Uterus (tissue), 4 donors: Measurements from ENCODE around the gene ASB15. TPM values are rescaled to one million over a fixed set of nuclear protein-coding genes. Genes with fewer than 3 reads are reported as not detected.

ENCODE experiments used
- DNase-seq, 2 donors: peaks; one replicate each; pipeline ENCODE4 v3.0.0-alpha.2; 2019 to 2020
- H3K27ac ChIP-seq, 2 donors: fragments of 200-600 bp; sonication (generic); 1 replicate in 1 of 2; 2 replicates in 1 of 2; pipeline ENCODE4 v1.5.1; 2016 to 2018
- H3K27me3 ChIP-seq, 2 donors: fragments of 200-600 bp; sonication (generic); one replicate each; pipeline ENCODE4 v1.5.1; 2018 to 2019; ENCODE audit warnings: control low read depth in 1 of 2
- H3K36me3 ChIP-seq, 2 donors: fragments of 200-600 bp; sonication (generic); one replicate each; pipeline ENCODE4 v1.5.1; 2019; ENCODE audit warnings: control low read depth in 1 of 2
- H3K4me1 ChIP-seq, 2 donors: fragments of 200-600 bp; sonication (generic); one replicate each; pipeline ENCODE4 v1.5.1; 2018 to 2019; ENCODE audit warnings: control low read depth in 1 of 2
- H3K4me3 ChIP-seq, 2 donors: fragments of 200-600 bp; sonication (generic); 1 replicate in 1 of 2; 2 replicates in 1 of 2; pipeline ENCODE4 v1.5.1; 2018 to 2019; ENCODE audit warnings: mild to moderate bottlenecking in 1 of 2
- H3K9me3 ChIP-seq, 2 donors: fragments of 200-600 bp; sonication (generic); one replicate each; pipeline ENCODE4 v1.5.1; 2019; ENCODE audit warnings: control low read depth in 1 of 2
- POLR2A ChIP-seq, 2 donors: fragments of 450-650 bp; IDR thresholded peaks; one replicate each; pipeline ENCODE4 v1.6.1; 2016; ENCODE audit warnings: antibody characterized with exemption in 2 of 2, mild to moderate bottlenecking in 1 of 2, moderate library complexity in 1 of 2
- intact Hi-C: fragments of 100-400 bp; cut with DNase I; formaldehyde crosslinking; loops from one replicate; pipeline ENCODE4 v1.15.1; 2023; ENCODE audit warnings: low total_unique reads
- total RNA-seq, 4 donors: library from RNA; depleted of rRNA in 3 of 4; stranded (reverse); fragments of >200 nt in 3 of 4; gene quantifications; one replicate each; pipeline versions ENCODE4 v1.1.0 to v1.2.4, GENCODE V29; 2014 to 2023
- TF ChIP-seq, protein P1 (sequence below), 4 experiments: fragments of 200-600 bp in 2 of 4; fragments of 450-650 bp in 2 of 4; sonication (generic) in 2 of 4; IDR thresholded peaks; one replicate each; pipeline ENCODE4 v1.5.1; 2016 to 2019; ENCODE audit warnings: antibody characterized with exemption in 4 of 4, mild to moderate bottlenecking in 2 of 4, moderate library complexity in 1 of 4
- donor health status: DM: yes; HTN: yes; CAD: no.

ASB15 gene
- total RNA-seq, 4 donors from 2014 or later: not detected

DNA sequence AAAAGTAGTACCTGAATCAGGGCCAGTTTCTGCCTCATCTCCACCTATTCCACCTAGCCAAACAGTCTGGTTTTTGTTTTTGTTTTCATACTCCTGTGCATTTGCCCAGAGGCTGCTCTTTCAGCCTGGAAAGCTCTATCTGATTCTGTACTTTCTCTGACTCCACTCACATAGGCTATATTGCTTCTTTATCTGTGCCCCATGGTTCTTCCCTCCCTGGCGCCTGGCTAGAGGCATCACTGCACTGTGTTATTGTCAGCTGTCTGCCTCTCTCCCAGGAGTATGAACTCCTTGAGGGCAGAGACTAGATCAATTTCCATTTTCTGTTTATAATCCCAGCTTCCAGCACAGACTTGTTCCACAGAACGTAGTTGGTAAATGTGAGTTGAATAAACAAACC, 49.0 kb downstream of the ASB15 start:
- intact Hi-C loops: no loop called here
- TF ChIP-seq, protein P1, sequence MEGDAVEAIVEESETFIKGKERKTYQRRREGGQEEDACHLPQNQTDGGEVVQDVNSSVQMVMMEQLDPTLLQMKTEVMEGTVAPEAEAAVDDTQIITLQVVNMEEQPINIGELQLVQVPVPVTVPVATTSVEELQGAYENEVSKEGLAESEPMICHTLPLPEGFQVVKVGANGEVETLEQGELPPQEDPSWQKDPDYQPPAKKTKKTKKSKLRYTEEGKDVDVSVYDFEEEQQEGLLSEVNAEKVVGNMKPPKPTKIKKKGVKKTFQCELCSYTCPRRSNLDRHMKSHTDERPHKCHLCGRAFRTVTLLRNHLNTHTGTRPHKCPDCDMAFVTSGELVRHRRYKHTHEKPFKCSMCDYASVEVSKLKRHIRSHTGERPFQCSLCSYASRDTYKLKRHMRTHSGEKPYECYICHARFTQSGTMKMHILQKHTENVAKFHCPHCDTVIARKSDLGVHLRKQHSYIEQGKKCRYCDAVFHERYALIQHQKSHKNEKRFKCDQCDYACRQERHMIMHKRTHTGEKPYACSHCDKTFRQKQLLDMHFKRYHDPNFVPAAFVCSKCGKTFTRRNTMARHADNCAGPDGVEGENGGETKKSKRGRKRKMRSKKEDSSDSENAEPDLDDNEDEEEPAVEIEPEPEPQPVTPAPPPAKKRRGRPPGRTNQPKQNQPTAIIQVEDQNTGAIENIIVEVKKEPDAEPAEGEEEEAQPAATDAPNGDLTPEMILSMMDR (IDR thresholded peaks at IDR 0.05): no peak
- TF ChIP-seq POLR2A (IDR thresholded peaks at IDR 0.05): no peak
- no peaks in the 10 kb centered on the region for H3K36me3 ChIP-seq

DNA sequence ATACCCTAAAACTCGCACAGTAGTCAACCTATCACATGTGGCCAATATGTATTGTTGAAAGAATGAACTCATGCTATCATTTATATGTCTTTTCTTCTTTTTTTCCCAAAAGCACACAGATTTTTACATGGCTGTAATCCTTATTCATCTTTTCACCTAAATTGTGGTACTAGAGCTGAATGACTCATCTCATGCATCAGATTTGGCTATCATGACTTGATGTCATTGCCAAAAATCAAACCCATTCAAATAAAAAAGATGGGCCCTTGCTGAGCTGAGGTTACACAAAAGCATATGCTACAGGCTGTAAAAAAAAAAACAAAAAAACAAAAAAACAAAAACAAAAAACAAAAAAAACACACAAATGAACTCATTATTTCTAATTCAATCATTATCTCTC, 50.8 kb downstream of the ASB15 start:
- no peak overlapping the region for H3K27ac ChIP-seq
- no peaks in the 10 kb centered on the region for H3K4me1 ChIP-seq
- intact Hi-C loops: no loop called here
- TF ChIP-seq, protein P1 (IDR thresholded peaks at IDR 0.05): no peak
- no peak for TF ChIP-seq POLR2A (IDR thresholded peaks at IDR 0.05)
- H3K9me3 ChIP-seq: no peaks in the 10 kb centered on the region
- no peaks in the 10 kb centered on the region for H3K36me3 ChIP-seq
- no peak for DNase-seq
- H3K27me3 ChIP-seq: no peaks in the 10 kb centered on the region
- no peak overlapping the region for H3K4me3 ChIP-seq

More for the DNA sequence above, 49.0 kb downstream of the ASB15 start:
- no peaks in the 10 kb centered on the region for H3K4me1 ChIP-seq
- no peak overlapping the region for H3K27ac ChIP-seq
- H3K9me3 ChIP-seq: no peaks in the 10 kb centered on the region
- H3K27me3 ChIP-seq: no peaks in the 10 kb centered on the region
- DNase-seq: no peak
- no peak overlapping the region for H3K4me3 ChIP-seq

DNA sequence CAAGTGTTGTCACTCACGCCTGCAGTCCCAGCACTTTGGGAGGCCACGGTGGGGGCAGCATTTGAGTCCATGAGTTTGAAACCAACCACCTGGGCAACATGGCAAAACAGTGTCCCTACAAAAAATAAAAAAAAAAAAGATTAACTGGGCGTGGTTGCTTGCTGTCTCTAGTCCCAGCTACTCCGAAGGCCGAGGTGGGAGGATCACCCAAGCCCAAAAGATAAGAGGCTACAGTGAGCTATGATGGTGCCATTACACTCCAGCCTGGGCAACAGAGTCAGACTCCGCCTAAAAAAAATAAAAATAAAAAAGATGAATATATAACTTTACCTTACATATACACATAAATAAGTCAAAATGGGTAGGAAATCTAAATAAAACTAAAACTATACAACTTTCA, 51.5 kb downstream of the ASB15 start:
- H3K27me3 ChIP-seq: no peaks in the 10 kb centered on the region
- no peak overlapping the region for H3K4me3 ChIP-seq
- intact Hi-C loops: no loop called here
- H3K9me3 ChIP-seq: no peaks in the 10 kb centered on the region
- no peak for DNase-seq
- no peak for TF ChIP-seq POLR2A (IDR thresholded peaks at IDR 0.05)
- TF ChIP-seq, protein P1 (IDR thresholded peaks at IDR 0.05): no peak
- H3K36me3 ChIP-seq: no peaks in the 10 kb centered on the region
- H3K4me1 ChIP-seq: no peaks in the 10 kb centered on the region
- H3K27ac ChIP-seq: no peak overlapping the region

DNA sequence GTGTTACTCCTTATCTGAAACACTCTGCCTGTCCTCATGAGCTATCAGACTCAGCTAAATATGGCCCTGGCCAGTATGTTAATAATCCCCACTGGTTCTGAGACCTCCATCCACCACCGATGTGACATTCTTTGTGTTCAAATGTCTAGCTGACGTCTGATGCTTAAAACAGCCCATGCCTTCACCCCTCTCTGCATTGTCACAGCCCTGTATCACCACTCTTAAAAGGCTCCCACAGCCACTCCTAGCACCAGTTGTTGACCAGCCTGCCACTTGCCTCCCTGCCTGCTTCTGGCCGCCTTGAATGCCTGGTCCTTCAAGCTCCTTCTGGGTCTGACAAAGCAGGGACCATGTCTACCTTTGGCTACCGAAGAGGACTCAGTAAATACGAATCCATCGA, 54.0 kb downstream of the ASB15 start, which contains the start of gene LMOD2:
Gene LMOD2, plus strand, starts transcription at position 253 of the 400 bp plus-strand sequence. Its CDS starts 98 bp downstream, at position 351.
- no peak for DNase-seq
- Histone ChIP-seq H3K4me3 (no peak within 1 kb of the TSS), H3K36me3 (no peaks in the 10 kb centered on the region), H3K27me3 (no peaks in the 10 kb centered on the region), H3K4me1 (no peaks in the 10 kb centered on the region), H3K9me3 (no peaks in the 10 kb centered on the region), H3K27ac (no peak within 1 kb of the TSS)
- no peak for TF ChIP-seq POLR2A (IDR thresholded peaks at IDR 0.05)
- TF ChIP-seq, protein P1 (IDR thresholded peaks at IDR 0.05): no peak
- intact Hi-C loops: no loop called here

DNA sequence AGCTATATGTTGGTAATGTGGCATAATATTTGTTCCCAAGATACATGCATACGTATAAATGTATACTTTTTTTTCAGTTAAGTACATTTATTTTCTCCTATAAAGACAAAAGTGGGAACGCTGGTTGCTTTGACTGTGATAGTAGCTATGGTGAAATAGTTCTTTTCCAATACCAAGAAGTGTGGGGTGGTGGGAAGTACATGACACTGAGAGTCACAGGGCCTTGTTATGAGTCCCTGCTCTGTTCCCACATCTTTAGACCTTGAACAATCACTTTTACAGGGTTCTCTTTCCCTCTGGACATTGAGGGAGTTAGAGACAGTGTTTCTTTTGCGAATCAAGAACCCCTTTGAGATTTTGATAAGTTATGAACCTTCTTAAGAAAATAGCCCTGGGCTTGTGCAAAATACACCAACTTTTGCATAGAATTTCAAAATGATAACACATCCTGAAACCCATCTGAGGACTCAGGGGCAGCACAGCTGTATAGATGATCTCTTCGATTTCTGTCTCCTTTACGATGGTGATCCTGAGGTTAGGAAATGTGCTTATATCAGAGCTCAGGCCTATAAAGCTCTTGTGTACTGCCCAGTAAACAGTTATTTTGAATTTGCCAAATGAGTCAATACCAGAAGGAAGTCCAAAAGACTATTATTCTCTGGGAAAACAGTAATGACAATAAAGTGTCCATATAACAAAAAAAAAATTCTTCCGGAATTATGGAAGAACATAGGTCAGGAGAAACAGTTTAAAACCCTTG, 55.1 kb downstream of the ASB15 start:
- intact Hi-C loops: no loop called here
- Histone ChIP-seq H3K27me3 (no peaks in the 10 kb centered on the region), H3K27ac (no peak overlapping the region), H3K4me1 (no peaks in the 10 kb centered on the region), H3K36me3 (no peaks in the 10 kb centered on the region), H3K9me3 (no peaks in the 10 kb centered on the region), H3K4me3 (no peak overlapping the region)
- DNase-seq: no peak
- no peak for TF ChIP-seq POLR2A (IDR thresholded peaks at IDR 0.05)
- TF ChIP-seq, protein P1 (IDR thresholded peaks at IDR 0.05): no peak
